ENCODE data around the gene ATF3. TPM values are rescaled to one million over a fixed set of nuclear protein-coding genes. Genes with fewer than 3 reads are reported as not detected.

Gene ATF3
- total RNA-seq, 2 experiments from 2014 or later = 12.1 to 12.5 TPM

GRCh38 chr1:212574732-212575131 lies 33.8 kb upstream of the ATF3 start:
- H3K36me3 Mint-ChIP-seq (ENCODE audit: low read depth) = no peaks in the 10 kb centered on the region
- ChIA-PET CTCF (no interaction called here), POLR2A (no interaction called here)
- no peaks in the 10 kb centered on the region for H3K9me3 Mint-ChIP-seq (ENCODE audit: insufficient read depth)
- no peaks in the 10 kb centered on the region for H3K4me1 Mint-ChIP-seq (ENCODE audit: low read depth)
- peaks cover 25% of the 10 kb centered on the region for H3K27me3 Mint-ChIP-seq (ENCODE audit: low read depth)
- DNase-seq = no peak
- H3K27ac Mint-ChIP-seq = no peak overlapping the region
- no peak overlapping the region for H3K4me3 Mint-ChIP-seq
- ATAC-seq = no peak

GRCh38 chr1:212575333-212575732 lies 33.2 kb upstream of the ATF3 start:
- POLR2A ChIA-PET = no interaction called here
- DNase-seq (no peak), ATAC-seq (no peak)
- Mint-ChIP-seq H3K27me3 (ENCODE audit: low read depth) (peaks cover 25% of the 10 kb centered on the region), H3K4me3 (no peak overlapping the region), H3K27ac (no peak overlapping the region), H3K4me1 (ENCODE audit: low read depth) (peaks cover 3% of the 10 kb centered on the region), H3K36me3 (ENCODE audit: low read depth) (no peaks in the 10 kb centered on the region), H3K9me3 (ENCODE audit: insufficient read depth) (no peaks in the 10 kb centered on the region)
- CTCF ChIA-PET = no interaction called here

DNA sequence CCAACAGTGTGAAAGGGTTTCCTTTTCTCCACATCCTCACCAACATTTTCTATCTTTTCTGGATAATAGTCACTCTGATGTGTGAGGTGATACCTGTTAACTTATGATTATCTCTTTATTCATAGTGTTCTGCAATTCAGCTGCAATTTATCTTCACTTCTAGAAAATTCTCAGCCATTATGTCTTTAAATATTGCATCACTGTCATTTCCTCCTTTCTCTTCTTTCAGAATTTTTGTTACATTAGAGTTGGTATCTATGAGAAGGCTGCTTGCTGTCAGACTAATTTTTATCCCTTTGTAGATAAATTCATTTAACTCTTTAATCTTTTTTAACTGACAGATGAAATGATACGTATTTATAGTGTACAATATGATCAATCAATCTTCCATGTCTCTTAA lies 30.5 kb upstream of the ATF3 start:
- no peak for DNase-seq
- Mint-ChIP-seq H3K4me3 (no peak overlapping the region), H3K27me3 (ENCODE audit: low read depth) (peaks cover 23% of the 10 kb centered on the region), H3K4me1 (ENCODE audit: low read depth) (peaks cover 3% of the 10 kb centered on the region), H3K36me3 (ENCODE audit: low read depth) (no peaks in the 10 kb centered on the region), H3K27ac (no peak overlapping the region), H3K9me3 (ENCODE audit: insufficient read depth) (no peaks in the 10 kb centered on the region)
- ChIA-PET CTCF (interaction anchor here (1.2 to 2.3 kb wide), 2 partner anchors 19 to 122 kb away, joined by 3 to 6 read pairs; no protein-coding TSS in a partner anchor), POLR2A (no interaction called here)
- no peak for ATAC-seq

DNA sequence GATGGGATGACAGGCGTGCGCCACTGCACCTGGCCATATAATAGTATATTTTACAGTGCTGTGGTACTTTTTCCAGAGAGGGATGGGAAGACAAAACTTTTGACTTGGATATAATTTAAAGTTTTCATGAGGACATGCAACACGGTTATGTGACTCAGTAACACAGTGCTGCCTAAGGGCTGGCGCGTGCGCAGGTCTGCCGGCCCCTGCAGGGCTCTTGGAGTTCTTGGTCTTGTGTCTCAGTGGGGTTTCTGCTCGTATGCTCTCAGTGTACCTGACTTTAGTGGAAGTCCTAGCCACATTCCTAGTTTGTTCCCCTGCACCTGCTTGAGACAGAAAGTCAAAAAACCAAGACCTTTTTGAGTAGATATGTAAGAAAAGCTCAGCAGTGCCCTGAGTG lies 27.5 kb upstream of the ATF3 start:
- POLR2A ChIA-PET = no interaction called here
- no peaks in the 10 kb centered on the region for H3K36me3 Mint-ChIP-seq (ENCODE audit: low read depth)
- no peaks in the 10 kb centered on the region for H3K9me3 Mint-ChIP-seq (ENCODE audit: insufficient read depth)
- peaks cover 3% of the 10 kb centered on the region for H3K4me1 Mint-ChIP-seq (ENCODE audit: low read depth)
- DNase-seq (no peak), ATAC-seq (no peak)
- H3K27me3 Mint-ChIP-seq (ENCODE audit: low read depth) = peaks cover 24% of the 10 kb centered on the region
- CTCF ChIA-PET = interaction anchor here (2.1 kb wide), 1 partner anchor 104 kb away, joined by 10 read pairs; no protein-coding TSS in a partner anchor
- no peak overlapping the region for H3K4me3 Mint-ChIP-seq
- H3K27ac Mint-ChIP-seq = no peak overlapping the region

GRCh38 chr1:212582291-212582690 lies 26.3 kb upstream of the ATF3 start:
- no peaks in the 10 kb centered on the region for H3K9me3 Mint-ChIP-seq (ENCODE audit: insufficient read depth)
- ChIA-PET POLR2A (interaction anchor here (1.4 kb wide), 1 partner anchor 26 kb away, joined by 5 read pairs; the partner anchor contains the start of gene ATF3), CTCF (interaction anchor here (0.8 to 2.1 kb wide), 3 partner anchors 12 to 105 kb away, joined by 3 to 10 read pairs (median 5); no protein-coding TSS in a partner anchor)
- DNase-seq (no peak), ATAC-seq (no peak)
- H3K4me3 Mint-ChIP-seq = no peak overlapping the region
- H3K27ac Mint-ChIP-seq = no peak overlapping the region
- H3K4me1 Mint-ChIP-seq (ENCODE audit: low read depth) = peaks cover 3% of the 10 kb centered on the region
- H3K27me3 Mint-ChIP-seq (ENCODE audit: low read depth) = peaks cover 30% of the 10 kb centered on the region
- H3K36me3 Mint-ChIP-seq (ENCODE audit: low read depth) = no peaks in the 10 kb centered on the region

- peaks cover 3% of the 10 kb centered on the region for H3K4me1 Mint-ChIP-seq (ENCODE audit: low read depth)
- H3K27me3 Mint-ChIP-seq (ENCODE audit: low read depth) = peaks cover 31% of the 10 kb centered on the region
- H3K4me3 Mint-ChIP-seq = no peak overlapping the region
- no peaks in the 10 kb centered on the region for H3K36me3 Mint-ChIP-seq (ENCODE audit: low read depth)
- no peak for ATAC-seq
- H3K9me3 Mint-ChIP-seq (ENCODE audit: insufficient read depth) = no peaks in the 10 kb centered on the region
- ChIA-PET CTCF (interaction anchor here (0.8 to 2.1 kb wide), 4 partner anchors 12 to 106 kb away, joined by 3 to 10 read pairs (median 4); no protein-coding TSS in a partner anchor), POLR2A (interaction anchor here (1.4 kb wide), 1 partner anchor 25 kb away, joined by 5 read pairs; the partner anchor contains the start of gene ATF3)
- DNase-seq = no peak
- no peak overlapping the region for H3K27ac Mint-ChIP-seq
These were observed 25.5 kb upstream of the ATF3 start for GRCh38 chr1:212582808-212583615.

DNA sequence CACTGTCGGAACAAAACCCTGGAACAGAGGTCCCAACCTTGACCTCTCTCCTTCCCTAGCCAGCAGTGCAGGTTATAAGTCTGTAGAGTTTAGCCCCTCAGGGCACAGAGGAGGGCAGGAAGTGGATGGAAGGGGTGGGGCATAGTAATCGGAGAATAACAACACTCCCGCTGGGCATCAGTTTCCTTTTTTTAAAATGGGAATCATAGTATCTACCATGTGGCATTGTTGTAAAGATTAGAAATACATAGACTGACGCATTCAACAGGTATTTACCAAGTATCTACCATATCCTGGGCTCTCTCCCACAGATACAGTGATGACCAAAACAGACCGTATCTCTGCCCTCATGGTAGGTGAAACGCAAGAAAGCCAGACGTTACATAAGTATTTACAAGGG lies 24.9 kb upstream of the ATF3 start:
- Mint-ChIP-seq H3K9me3 (ENCODE audit: insufficient read depth) (no peaks in the 10 kb centered on the region), H3K27ac (no peak overlapping the region), H3K4me3 (no peak overlapping the region), H3K27me3 (ENCODE audit: low read depth) (peaks cover 29% of the 10 kb centered on the region), H3K4me1 (ENCODE audit: low read depth) (peaks cover 3% of the 10 kb centered on the region), H3K36me3 (ENCODE audit: low read depth) (no peaks in the 10 kb centered on the region)
- ChIA-PET POLR2A (no interaction called here), CTCF (interaction anchor here (0.9 kb wide), 1 partner anchor 106 kb away, joined by 4 read pairs; no protein-coding TSS in a partner anchor)
- ATAC-seq (no peak), DNase-seq (no peak)

- Mint-ChIP-seq H3K4me3 (no peak overlapping the region), H3K27me3 (ENCODE audit: low read depth) (peaks cover 32% of the 10 kb centered on the region), H3K9me3 (ENCODE audit: insufficient read depth) (no peaks in the 10 kb centered on the region), H3K36me3 (ENCODE audit: low read depth) (no peaks in the 10 kb centered on the region), H3K27ac (no peak overlapping the region), H3K4me1 (ENCODE audit: low read depth) (peaks cover 3% of the 10 kb centered on the region)
- CTCF ChIA-PET = no interaction called here
- DNase-seq (no peak), ATAC-seq (no peak)
- POLR2A ChIA-PET = no interaction called here
These were observed 24.3 kb upstream of the ATF3 start for GRCh38 chr1:212584092-212584886.

GRCh38 chr1:212585210-212585609 lies 23.4 kb upstream of the ATF3 start:
- ATAC-seq (no peak), DNase-seq (no peak)
- POLR2A ChIA-PET = interaction anchor here (0.6 kb wide), 1 partner anchor 559 kb away, joined by 3 read pairs; no protein-coding TSS in a partner anchor
- CTCF ChIA-PET = no interaction called here
- Mint-ChIP-seq H3K4me1 (ENCODE audit: low read depth) (peaks cover under 1% of the 10 kb centered on the region), H3K36me3 (ENCODE audit: low read depth) (no peaks in the 10 kb centered on the region), H3K9me3 (ENCODE audit: insufficient read depth) (no peaks in the 10 kb centered on the region), H3K4me3 (no peak overlapping the region), H3K27ac (no peak overlapping the region), H3K27me3 (ENCODE audit: low read depth) (peaks cover 32% of the 10 kb centered on the region)

DNA sequence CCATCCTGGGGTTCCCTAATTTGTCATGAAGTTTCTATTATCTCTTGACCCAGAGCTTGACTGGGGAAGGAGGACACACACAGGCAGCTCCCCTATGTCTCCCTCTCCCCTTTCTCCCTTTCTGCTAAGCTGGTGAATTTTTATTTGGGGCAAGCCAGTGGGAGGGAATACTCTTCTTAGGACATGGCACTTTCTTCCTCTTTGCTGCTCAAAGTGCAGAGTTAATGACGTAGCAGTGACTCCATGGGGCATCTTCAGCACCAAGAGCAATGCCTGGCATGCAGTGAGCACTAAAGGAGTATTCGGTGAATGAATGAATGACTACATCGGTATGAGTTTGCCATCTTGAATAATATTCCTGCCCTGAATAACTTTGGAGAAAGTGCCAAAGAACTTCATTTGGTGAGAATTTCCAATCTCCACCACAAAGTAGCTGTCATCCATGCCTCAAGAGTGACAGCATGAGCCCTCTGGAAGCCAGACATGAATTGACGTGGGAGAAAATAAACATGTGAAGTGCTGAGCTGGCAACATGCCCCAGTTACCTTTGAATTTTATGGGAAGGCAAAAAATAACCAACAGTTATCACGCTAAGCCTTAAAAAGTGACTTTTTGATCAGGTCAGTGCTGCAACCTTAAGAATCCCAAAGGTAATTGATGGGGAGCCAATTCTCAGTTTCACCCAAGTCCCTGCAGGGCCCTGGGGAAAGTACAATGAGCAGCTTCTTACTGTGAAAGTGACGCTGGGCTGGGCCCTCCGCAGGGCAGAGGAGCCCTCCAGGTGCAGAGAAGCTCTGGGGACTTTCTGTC lies 22.1 kb upstream of the ATF3 start:
- no peak overlapping the region for H3K27ac Mint-ChIP-seq
- POLR2A ChIA-PET = no interaction called here
- ATAC-seq = no peak

More for the DNA sequence above, 22.1 kb upstream of the ATF3 start:
- no peaks in the 10 kb centered on the region for H3K36me3 Mint-ChIP-seq (ENCODE audit: low read depth)
- H3K4me1 Mint-ChIP-seq (ENCODE audit: low read depth) = no peaks in the 10 kb centered on the region
- H3K4me3 Mint-ChIP-seq = no peak overlapping the region
- no peaks in the 10 kb centered on the region for H3K9me3 Mint-ChIP-seq (ENCODE audit: insufficient read depth)
- H3K27me3 Mint-ChIP-seq (ENCODE audit: low read depth) = peaks cover 44% of the 10 kb centered on the region
- CTCF ChIA-PET = interaction anchor here (0.7 to 1.3 kb wide), 2 partner anchors 10 to 19 kb away, joined by 3 to 4 read pairs; no protein-coding TSS in a partner anchor
- DNase-seq = no peak
